H1 (cell line): ENCODE results near the gene VN1R2. TPM values are rescaled to one million over a fixed set of nuclear protein-coding genes. Genes with fewer than 3 reads are reported as not detected.

Experiments
- ATF3 ChIP-seq: IDR thresholded peaks from 2 replicates; pipeline ENCODE4 v1.6.1; 2011; ENCODE audit warnings: low read depth, mild to moderate bottlenecking, low read length; ENCODE audit not compliant: insufficient read depth
- BRCA1 ChIP-seq: IDR thresholded peaks from 2 replicates; pipeline ENCODE4 v1.6.1; 2012; ENCODE audit warnings: low read depth, low read length, improper control_type of control experiment
- CHD7 ChIP-seq: fragments of 300-600 bp; sonication (generic); IDR thresholded peaks from 2 replicates; pipeline ENCODE4 v1.7.1; 2012; ENCODE audit warnings: low read length, moderate library complexity, mild to moderate bottlenecking, inconsistent platforms; ENCODE audit not compliant: insufficient replicate concordance
- EZH2 ChIP-seq: fragments of 200-600 bp; sonication (generic); IDR thresholded peaks from 2 replicates; pipeline ENCODE4 v1.7.1; 2012; ENCODE audit warnings: low read depth, mild to moderate bottlenecking, moderate library complexity, low read length, inconsistent platforms; ENCODE audit not compliant: severe bottlenecking
- GTF2F1 ChIP-seq: IDR thresholded peaks from 2 replicates; pipeline ENCODE4 v1.6.1; 2012; ENCODE audit warnings: low read depth, low read length, improper control_type of control experiment, borderline replicate concordance
- RBBP5 ChIP-seq: IDR thresholded peaks from 2 replicates; pipeline ENCODE4 v1.7.1; 2012; ENCODE audit warnings: low read depth, mild to moderate bottlenecking, inconsistent platforms, low read length, moderate library complexity, borderline replicate concordance
- RXRA ChIP-seq: IDR thresholded peaks from 2 replicates; pipeline ENCODE4 v1.6.1; 2011; ENCODE audit warnings: low read depth, mild to moderate bottlenecking, low read length, moderate library complexity; ENCODE audit not compliant: insufficient read depth
- polyA plus RNA-seq, 7 experiments: library from polyadenylated mRNA; depleted of rRNA in 3 of 7; stranded (reverse) in 5 of 7; unstranded in 2 of 7; fragments of >200 nt in 5 of 7; fragments of 200-250 nt in 2 of 7; gene quantifications; 1 replicate in 5 of 7; 2 replicates in 1 of 7; 4 replicates in 1 of 7; pipeline versions ENCODE4 v1.2.1 to v1.2.3, GENCODE V29; 2011 to 2013; ENCODE audit warnings: missing spikeins in 2 of 7, mixed read lengths in 2 of 7
- total RNA-seq: library from RNA; stranded (reverse); fragmentation: NEBNext Ultra II Directional; extraction: Animal tissue kit (Norgen Biotek cat#: 25700); gene quantifications from 2 replicates; pipeline ENCODE4 v1.2.1, GENCODE V29; 2021

Gene VN1R2
- total and polyA plus RNA-seq, 2 of the 8 experiments (the other 6 are each of a cell fraction or from before 2014, with no cell fraction given), result not detected

GRCh38 chr19:53224606-53225005, 33.5 kb upstream of the VN1R2 start (continued):
- TF ChIP-seq CHD7 (no peak), RBBP5 (no peak), BRCA1 (no peak), ATF3 (no peak), RXRA (no peak), EZH2 (no peak), GTF2F1 (no peak)
- TF ChIP-seq, all 59 proteins: peak for 0
